GM19397 (cell line): ENCODE results near the gene WDR19.
"Not testable (repeated sequence)": the region's sequence is repeated elsewhere in the genome, so short reads cannot be mapped to it uniquely, and the experiment has no call there.

Experiments used
- ATAC-seq: cut with Tn5 transposase; IDR thresholded peaks from one replicate; pipeline ENCODE4 v1.9.1; 2021; ENCODE audit warnings: mild to moderate bottlenecking, moderate library complexity; ENCODE audit not compliant: unreplicated experiment

The WDR19 gene

DNA sequence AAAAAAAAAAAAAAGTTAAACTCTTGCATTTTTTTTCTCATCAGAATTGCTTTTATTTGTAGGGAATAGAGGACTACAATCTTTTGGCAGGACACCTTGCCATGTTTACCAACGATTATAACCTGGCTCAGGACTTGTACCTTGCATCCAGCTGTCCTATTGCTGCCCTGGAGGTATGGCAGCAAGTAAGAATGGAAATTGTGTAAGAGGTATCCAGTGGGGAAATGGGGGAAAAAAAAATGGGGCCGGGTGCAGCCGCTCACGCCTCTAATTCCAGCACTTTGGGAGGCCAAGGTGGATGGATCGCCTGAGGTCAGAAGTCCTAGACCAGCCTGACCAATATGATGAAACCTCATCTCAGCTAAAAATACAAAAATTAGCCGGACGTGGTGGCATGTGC, 49.8 kb downstream of the WDR19 start:
- ATAC-seq, result no peak

DNA sequence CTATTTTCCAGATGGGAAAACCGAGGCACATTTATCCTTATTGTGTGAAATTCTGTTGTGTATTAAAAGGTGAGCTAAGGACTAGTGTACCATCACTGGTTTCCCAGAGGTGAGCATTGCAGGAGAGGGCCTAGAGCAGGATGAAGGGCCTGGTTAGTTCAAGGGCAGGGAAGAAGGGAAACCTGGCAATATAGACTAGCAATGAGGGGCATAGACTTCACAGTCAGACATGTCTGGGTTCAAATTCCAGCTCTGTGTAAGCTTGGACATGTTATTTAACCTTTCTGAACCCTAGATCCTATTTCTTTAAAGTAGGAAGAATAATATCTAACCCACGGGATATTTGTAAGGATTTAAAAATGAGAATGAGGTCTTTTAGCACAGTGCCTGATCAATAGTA, 50.8 kb downstream of the WDR19 start:
- ATAC-seq, result no peak

DNA sequence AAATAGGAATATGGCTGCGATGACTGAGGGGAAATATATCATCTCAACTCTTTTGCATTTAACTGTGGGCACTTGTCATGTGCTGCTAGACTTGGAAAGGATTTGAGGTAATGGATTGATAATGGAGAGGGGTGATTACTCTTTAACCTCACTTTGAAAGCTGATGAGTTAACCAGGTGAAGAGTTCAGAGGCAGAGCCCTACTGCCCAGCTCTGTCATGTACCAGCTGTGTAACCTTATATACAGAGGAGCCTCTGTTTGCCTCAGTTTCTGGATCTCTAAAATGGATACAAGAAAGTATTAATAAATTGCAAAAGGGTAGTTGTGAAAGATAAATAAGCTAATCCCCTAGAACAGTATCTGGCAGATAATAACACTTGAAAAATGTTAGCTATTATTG, 51.5 kb downstream of the WDR19 start:
- no peak for ATAC-seq

DNA sequence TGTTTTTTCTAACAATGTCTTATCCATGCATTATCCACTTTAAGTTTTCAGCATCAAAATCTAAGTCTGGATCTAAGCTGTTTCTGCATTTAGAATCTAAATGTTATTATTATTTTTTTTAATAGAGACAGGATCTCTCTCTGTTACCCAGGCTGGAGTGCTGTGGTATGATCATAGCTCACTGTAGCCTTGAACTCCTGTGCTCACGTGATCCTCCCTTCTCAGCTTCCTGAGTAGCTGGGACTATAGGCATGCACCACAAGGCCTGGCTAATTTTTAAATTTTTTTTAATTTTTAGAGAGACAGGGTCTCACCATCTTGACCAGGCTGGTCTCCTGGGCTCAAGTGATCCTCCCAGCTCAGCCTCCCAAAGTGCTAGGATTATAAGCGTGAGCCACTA, 52.7 kb downstream of the WDR19 start:
- ATAC-seq, result no peak

- ATAC-seq, result no peak
Measured at GRCh38 chr4:39235696-39236095, 53.4 kb downstream of the WDR19 start.

DNA sequence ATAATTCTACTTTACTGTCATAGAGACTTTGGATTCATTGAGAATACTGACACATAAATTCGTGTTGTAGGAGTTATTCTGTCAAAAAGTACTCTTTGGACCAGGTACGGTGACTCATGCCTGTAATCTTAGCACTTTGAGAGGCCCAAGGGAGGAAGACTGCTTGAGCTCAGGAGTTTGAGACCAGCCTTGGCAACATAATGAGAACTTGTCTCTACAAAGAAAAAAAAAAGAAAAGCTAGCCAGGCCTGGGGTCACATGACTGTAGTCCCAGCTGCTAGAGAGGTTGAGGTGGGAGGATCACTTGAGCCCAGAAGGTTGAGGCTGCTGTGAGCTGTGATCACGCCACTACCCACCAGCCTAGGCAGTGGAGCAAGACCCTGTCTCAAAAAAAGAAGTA, 54.9 kb downstream of the WDR19 start:
- ATAC-seq, result no peak

GRCh38 chr4:39243462-39243861, 61.1 kb downstream of the WDR19 start:
- ATAC-seq, result no peak

DNA sequence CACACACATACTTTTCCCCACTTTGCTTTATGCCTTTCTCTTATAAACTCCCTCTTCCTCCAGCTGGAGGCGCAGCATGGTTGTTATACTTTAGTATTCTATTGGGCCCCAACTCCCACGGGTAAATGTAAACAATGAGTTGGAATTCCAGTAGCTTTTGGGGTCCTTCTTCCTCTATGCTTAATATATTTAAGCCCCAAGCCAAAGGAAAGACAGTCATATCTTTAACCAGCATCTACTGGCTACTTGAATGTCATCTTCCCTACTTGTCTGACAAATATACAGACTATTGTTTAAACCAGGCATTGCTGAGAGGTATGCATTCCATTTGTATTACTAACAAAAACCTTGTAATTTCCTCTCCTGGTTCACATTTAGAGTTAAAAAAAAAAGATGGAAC, 72.9 kb downstream of the WDR19 start:
- no peak for ATAC-seq

- no peak for ATAC-seq
Measured at GRCh38 chr4:39255871-39256270, 73.5 kb downstream of the WDR19 start.

GRCh38 chr4:39256436-39256835, 74.1 kb downstream of the WDR19 start:
- no peak for ATAC-seq

GRCh38 chr4:39259571-39260330, 77.4 kb downstream of the WDR19 start:
- no peak for ATAC-seq

- ATAC-seq, result no peak
Measured at GRCh38 chr4:39263895-39264294, 81.6 kb downstream of the WDR19 start.

DNA sequence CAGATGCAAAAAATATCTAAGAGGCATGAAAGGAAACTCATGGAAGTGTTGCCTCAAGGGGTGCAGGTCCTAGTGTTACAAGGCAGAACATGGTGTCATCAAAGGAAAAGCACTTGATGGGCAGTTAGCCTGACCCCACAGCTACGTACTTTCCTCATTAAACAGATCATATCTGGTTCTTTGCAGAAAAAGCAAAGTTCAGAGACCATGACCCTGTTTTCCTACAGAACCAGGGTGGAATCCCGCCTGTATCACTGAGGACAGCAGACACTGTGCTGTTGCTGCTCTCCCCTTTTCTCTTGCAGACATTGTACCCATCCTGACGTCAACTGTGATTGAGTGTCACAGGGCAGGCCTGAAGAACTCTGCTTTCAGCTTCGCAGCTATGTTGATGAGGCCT, 92.2 kb downstream of the WDR19 start:
- ATAC-seq, result no peak

- ATAC-seq, result not testable (repeated sequence)
Measured at GRCh38 chr4:39277661-39278060, 95.3 kb downstream of the WDR19 start.

- ATAC-seq, result no peak
Measured at GRCh38 chr4:39278476-39278875, 96.1 kb downstream of the WDR19 start.

DNA sequence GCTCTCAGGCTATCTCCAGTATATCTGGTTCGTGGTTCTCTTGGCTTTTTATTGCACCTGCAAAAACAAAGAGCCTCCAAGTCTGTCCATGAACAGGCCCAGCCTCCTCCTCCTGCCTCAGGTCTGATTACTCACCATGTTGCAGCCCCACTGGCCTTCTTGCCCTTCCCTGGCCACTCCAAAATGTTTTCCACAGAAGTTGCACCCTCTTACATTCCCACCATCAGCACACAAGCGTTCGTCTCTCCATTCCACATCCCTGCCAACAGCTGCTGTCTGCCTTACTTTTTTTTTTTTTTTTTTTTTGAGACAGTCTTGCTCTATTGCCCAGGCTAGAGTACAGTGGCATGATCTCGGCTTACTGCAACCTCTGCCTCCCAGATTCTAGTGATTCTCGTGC, 97.1 kb downstream of the WDR19 start:
- ATAC-seq, result no peak

GRCh38 chr4:39280770-39281169, 98.4 kb downstream of the WDR19 start:
- ATAC-seq, result no peak

GRCh38 chr4:39285111-39285795, 102.9 kb downstream of the WDR19 start:
- ATAC-seq, result no peak

DNA sequence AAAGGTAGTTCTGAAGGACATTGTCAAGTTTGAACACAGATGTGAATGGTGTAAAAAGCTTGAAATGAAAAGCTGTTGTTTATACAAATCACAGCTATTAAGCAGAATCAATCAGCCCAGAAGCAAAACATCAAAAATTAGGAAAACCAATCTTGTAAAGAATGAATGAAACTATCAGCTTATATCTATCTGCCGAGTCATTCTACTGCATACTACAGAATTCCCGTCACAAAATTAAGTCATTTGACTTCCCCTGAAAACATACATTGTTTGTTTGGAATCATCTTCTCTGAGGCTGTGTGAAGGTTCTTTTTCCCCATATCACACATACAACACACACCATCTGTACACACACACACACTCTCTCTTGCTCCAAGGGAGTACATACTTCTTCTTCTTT, 103.5 kb downstream of the WDR19 start:
- ATAC-seq, result no peak

DNA sequence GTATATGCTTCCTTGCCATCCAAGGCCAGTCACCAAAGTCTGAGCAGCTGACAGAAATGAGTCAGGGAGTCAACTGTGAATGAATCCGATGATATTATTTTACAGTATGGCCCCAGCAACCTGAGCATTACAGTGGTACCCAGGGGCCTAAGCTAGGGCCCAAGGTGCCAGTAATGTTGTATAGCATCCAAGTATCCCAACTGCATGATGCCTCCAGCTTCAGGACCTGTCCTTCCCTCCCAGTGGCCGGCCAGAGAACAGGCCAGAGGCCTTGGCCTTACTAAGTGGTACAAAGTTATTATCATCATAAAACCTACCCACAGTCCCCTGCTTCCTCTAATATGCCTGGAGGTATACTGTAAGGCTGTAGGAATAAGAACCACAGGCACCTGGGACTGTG, 103.9 kb downstream of the WDR19 start:
- no peak for ATAC-seq

- ATAC-seq, result no peak
Measured at GRCh38 chr4:39287223-39287622, 104.9 kb downstream of the WDR19 start.

GRCh38 chr4:39291686-39292085, 109.4 kb downstream of the WDR19 start:
- ATAC-seq, result no peak

- not testable (repeated sequence) for ATAC-seq
Measured at GRCh38 chr4:39292433-39292832, 110.1 kb downstream of the WDR19 start.
